Measurements from ENCODE around the gene BTN3A1.
A peak's percentile ranks its signal among the peaks of the same experiment; 100 is the strongest.
"Not testable (repeated sequence)": the region's sequence is repeated elsewhere in the genome, so short reads cannot be mapped to it uniquely, and the experiment has no call there.

The BTN3A1 gene

DNA sequence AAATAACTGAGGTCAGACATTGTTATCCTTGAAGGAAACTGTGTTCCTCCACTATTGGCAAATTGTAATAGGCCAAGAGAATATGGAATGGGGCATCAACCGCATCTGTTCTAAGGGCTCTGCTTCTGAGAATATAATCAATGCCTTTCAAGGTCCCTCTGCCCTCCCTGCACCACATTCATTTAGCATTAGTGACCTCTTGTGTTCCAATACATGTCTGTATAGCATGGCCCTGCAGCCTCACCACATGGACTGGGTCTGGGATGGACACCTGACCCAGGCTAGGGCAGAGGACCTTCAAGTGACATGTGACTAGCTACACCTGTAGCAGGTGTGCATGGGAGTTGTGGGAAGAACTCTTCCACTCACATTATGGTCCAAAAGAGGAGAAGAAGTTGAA lies 14.2 kb downstream of the BTN3A1 start:
- no peak for DNase-seq

GRCh38 chr6:26418077-26418476 lies 16.0 kb downstream of the BTN3A1 start:
- DNase-seq, result not testable (repeated sequence)

DNA sequence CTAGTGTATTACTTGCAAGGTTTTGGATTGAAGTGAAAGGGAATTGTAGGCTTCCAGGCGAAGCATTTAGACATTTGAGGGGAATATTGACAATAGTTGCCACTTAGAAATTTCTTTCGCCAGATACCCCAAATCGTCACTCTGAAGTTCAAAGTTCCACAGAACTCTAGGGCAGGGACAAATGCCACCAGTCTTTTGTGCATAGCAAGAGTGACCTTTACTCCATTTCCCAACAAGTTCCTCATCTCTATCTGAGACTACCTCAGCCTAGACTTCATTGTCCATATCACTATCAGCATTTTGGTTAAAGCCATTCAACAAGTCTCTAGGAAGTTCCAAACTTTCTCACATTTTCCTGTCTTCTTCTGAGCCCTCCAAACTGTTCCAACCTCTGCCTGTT lies 16.7 kb downstream of the BTN3A1 start:
- DNase-seq, result not testable (repeated sequence)

GRCh38 chr6:26420688-26421171 lies 18.7 kb downstream of the BTN3A1 start:
- no peak for DNase-seq

- peak; percentile 82 for DNase-seq
Observed at GRCh38 chr6:26421259-26422144, 19.4 kb downstream of the BTN3A1 start.

- no peak for DNase-seq
Observed at GRCh38 chr6:26422329-26422728, 20.3 kb downstream of the BTN3A1 start.

GRCh38 chr6:26426691-26427450 lies 24.8 kb downstream of the BTN3A1 start:
- DNase-seq, result no peak

DNA sequence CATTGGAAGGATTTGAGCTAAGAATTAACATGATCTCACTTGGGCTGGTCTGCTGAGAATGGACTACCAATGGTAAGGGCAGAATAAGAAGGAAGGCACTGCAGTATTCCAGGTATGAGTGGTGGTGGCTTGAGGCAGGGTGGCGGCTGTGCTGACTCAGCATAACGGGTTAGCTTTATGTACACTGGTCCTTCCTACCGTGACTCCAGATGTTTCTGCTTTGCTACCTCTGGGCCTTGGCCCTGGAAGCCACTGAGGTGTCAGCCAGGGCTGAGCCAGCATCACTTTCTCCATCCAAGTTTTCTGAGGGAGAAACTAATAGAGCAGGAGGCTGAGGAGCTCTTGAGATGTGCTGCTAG lies 25.4 kb downstream of the BTN3A1 start:
- no peak for DNase-seq

DNA sequence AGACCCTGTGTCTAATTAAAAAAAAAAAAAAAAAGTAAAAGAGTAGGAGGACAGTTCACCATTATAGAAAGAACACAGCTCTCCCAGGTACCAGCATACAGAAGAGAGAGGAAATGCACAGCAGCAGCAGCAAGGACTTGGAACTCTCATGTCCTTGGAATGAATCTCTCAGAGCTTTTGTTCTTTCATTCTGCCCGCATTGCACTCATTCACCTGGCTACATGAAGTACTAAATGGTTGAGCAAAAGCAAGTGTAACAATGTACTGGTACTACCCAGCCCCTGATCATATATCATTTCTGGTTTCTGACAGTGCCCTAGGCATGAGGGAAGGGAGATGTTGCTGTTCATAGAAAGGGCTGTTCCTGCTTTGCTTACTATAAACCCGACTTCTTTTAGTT lies 26.1 kb downstream of the BTN3A1 start:
- DNase-seq, result no peak

- DNase-seq, result no peak
Observed at GRCh38 chr6:26430787-26431186, 28.7 kb downstream of the BTN3A1 start.

- DNase-seq, result no peak
Observed at GRCh38 chr6:26431258-26432172, 29.4 kb downstream of the BTN3A1 start.

DNA sequence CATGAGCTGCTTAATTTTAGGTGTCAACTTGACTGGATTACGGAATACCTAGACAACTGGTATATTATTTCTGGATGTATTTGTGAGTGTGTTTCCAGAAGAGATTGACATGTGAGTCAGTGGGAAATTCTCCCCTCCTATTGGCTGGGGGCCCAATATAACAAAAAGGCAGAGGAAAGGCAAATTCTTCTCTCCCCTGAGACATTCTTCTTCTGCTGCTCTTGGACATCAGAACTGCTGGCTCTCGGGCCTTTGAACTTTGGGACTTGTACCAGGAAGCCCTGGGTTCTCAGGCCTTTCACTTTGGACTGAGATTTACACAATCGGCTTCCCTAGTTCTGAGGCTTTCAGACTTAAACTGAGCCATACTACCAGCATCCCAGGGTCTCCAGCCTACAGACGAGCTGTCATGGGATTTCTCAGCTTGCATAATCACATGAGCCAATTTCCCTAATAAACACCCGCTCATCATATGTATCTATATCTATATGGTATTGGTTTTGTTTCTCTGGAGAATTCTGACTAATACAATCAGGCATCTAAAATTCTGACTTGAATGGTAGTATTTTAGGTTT lies 30.6 kb downstream of the BTN3A1 start:
- DNase-seq, result no peak

- DNase-seq, result not testable (repeated sequence)
Observed at GRCh38 chr6:26433680-26434079, 31.6 kb downstream of the BTN3A1 start.

- DNase-seq, result no peak
Observed at GRCh38 chr6:26436018-26436417, 33.9 kb downstream of the BTN3A1 start.

DNA sequence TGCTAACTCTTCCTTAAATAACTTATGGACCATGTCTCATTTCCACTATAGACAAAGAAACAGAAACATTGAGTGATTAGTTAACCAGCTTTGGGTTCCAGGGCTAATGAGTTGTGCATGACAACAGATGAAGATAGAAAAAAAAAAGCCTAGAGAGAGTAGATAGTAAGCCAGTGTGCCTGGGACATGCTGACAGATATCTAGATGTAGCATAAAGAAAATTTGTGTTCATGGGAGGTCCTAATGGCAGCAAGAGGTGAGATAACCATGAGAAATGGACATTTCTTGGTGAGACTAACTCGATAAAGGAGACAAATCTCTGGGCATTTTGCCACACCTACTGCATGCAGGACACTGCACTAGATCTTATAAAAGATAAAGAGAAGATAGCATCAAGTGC lies 35.5 kb downstream of the BTN3A1 start:
- DNase-seq, result no peak

- no peak for DNase-seq
Observed at GRCh38 chr6:26438000-26438399, 35.9 kb downstream of the BTN3A1 start.

DNA sequence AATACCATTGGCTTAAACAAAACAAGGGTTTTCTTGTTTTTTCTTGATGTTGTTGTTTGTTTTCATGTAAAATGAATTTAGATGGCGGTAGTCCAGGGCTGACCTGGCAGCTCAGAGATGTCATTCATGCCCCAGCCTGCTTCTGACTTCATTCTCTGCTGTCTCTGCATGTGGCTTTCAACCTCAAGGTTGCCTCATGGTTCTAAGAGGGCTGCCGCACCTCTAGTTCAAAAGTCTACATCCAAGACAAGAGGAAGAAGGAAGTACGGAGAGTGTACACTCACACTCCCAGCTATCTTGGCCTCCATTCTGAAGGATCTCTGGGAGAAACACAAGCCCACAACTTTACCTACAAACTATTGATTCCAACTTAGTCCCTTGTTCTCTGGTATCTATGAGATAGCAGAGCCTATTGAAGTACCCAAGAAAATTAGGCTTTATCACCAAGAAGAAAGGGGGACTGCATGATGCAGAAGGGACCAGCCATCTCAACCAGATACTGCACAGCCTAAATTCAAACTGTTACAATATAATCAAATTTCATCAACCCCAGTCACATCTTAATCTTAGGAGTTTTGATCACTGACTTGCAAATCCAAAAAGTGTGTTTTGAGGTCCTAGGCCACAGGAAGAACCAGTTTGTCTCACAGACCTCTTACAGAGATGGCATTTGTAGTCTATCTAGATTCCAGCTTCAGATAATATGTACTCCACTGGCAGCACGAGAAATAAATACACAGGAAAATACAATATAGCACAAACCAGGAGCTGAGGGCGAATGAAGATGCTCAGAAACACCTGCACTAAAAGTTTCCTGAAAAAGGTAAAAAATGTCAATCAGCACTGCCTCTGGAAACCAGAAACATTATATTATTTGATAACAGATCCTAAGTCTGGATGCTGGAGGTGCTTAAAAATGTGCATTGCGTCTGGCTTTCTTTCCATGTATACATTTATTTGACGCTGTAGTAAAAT lies 37.4 kb downstream of the BTN3A1 start:
- DNase-seq, result no peak

- no peak for DNase-seq
Observed at GRCh38 chr6:26440977-26441358, 38.9 kb downstream of the BTN3A1 start.

- DNase-seq, result no peak
Observed at GRCh38 chr6:26441977-26442376, 39.9 kb downstream of the BTN3A1 start.

DNA sequence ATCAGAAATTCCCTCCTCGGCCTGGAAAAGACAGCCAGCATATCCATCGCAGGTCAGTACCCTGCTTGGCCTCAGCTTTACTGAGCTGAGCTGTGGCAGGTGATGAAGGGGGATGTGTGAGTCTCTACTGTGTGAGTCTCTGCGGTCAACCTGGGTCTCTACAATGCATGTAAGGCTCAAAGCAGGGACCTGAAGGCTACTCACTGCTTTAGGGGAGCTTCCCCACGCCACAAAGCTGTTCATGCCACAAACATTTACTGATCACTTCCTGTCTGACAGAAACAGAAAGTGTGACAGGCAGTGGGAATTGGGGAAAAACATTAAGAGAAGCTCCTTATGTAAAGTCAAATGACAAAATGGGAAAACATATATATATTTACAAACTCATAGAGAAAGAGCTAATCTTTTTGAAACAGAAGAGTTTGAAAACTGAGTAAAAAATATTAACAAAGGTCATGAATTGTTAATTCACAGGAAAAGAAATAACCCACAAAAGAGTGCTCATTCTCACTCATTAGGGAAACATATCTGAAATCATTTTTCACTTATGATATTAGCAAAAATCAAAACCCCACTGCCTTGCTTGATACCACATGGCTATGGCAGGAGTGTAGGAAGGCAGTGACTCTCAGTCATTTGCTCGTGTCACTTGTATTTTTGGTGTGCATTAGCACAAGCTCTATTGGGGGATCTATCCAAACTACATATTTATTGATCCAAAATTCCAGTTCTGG lies 44.0 kb downstream of the BTN3A1 start:
- DNase-seq, result no peak

DNA sequence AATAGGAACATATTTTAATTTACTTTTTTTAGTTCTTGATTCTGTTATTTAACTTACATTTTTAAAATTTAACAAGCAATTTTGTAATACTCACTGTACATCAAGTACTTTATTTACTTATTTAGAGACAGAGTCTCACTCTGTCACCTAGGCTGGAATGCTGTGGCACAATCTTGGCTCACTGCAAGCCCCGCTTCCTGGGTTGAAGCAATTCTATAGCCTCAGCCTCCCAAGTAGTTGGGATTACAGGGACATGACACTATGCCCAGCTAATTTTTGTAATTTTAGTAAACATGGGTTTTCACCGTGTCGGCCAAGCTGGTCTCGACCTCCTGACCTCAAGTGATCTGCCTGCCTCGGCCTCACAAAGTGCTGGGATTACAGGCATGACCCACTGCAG lies 45.2 kb downstream of the BTN3A1 start:
- no peak for DNase-seq

Data from NCI-H226 (cell line).